ENCODE data around the gene PLN. TPM values are rescaled to one million over a fixed set of nuclear protein-coding genes. Genes with fewer than 3 reads are reported as not detected.

The PLN gene
- total and polyA plus RNA-seq, 7 donors = 2.3 to 454 (median 294) TPM

DNA sequence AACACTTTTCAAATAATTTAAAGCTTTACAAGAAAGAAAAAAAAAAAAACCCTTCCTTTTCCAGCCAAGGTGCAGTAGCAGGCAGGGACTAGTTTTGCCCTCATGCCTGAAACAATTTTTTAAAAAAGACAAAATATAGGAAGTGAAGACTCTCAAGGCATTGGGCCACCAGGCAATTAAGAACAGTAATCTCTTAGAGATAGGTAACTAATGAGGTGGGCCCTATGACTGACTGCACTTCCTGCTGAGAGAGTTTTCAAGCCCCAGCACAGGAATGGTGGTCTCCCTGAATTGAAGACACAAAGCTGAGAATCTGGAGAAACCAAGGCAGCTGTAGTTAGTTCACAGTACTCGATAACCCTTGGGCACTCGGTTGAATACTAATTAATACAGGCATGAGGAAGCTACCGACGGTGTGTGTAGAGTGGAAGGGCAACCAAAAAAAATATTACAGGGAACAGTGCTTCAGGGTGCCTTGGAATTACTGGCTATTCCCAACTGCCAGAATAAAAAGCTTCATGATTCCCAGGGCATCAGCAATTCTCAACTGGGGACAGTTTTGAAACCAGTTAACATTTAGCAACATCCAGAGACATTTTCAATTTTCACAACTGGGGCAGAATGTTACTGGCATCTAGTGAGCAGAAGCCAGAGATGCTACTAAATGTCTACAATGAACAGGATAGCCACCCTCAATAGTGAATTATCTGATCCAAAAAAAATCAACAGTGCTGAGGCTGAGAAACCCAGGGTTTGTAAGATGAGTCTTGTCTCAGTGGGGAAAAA is 36.0 kb upstream of the PLN start:
- 92 to 93% methylated on average over 4 of the region's 4 CpGs for WGBS, 2 donors
- Histone ChIP-seq H3K27me3 (no peaks in the 10 kb centered on the region), H3K4me1 (peaks cover 0 to 13% (median 5%) of the 10 kb centered on the region in 4 donors), H3K27ac (no peak overlapping the region), H3K36me3 (no peaks in the 10 kb centered on the region), H3K9me3 (no peaks in the 10 kb centered on the region), H3K4me3 (no peak overlapping the region)
- no peak for DNase-seq
- intact Hi-C loops (cut with DNase I) = no loop called here
- no peak for TF ChIP-seq POLR2A (IDR thresholded peaks at IDR 0.05)
- TF ChIP-seq EP300 (IDR thresholded peaks at IDR 0.05) = no peak
- TF ChIP-seq POLR2AphosphoS5 (IDR thresholded peaks at IDR 0.05) = no peak
- TF ChIP-seq, protein P1, sequence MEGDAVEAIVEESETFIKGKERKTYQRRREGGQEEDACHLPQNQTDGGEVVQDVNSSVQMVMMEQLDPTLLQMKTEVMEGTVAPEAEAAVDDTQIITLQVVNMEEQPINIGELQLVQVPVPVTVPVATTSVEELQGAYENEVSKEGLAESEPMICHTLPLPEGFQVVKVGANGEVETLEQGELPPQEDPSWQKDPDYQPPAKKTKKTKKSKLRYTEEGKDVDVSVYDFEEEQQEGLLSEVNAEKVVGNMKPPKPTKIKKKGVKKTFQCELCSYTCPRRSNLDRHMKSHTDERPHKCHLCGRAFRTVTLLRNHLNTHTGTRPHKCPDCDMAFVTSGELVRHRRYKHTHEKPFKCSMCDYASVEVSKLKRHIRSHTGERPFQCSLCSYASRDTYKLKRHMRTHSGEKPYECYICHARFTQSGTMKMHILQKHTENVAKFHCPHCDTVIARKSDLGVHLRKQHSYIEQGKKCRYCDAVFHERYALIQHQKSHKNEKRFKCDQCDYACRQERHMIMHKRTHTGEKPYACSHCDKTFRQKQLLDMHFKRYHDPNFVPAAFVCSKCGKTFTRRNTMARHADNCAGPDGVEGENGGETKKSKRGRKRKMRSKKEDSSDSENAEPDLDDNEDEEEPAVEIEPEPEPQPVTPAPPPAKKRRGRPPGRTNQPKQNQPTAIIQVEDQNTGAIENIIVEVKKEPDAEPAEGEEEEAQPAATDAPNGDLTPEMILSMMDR (IDR thresholded peaks at IDR 0.05) = no peak

DNA sequence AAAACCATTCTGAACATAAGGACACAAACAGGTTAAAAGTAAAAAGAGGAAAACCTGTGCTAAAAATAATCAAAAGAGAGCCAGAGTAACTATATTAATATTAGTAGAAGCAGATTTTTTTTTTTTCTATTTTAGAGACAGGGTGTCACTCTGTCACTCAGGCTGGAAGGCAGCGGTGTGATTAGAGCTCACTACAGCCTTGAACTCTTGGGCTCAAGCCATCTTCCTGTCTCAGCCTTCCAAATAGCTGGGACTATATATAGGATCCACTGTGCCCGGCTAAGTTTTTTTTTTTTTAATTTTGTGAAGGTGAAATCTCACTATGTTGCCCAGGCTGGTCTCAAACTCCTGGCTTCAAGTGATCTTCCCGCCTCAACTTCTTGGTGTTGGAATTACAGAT is 33.4 kb upstream of the PLN start:
- H3K4me1 ChIP-seq = peaks cover 0 to 13% (median 5%) of the 10 kb centered on the region in 4 donors
- H3K9me3 ChIP-seq = no peaks in the 10 kb centered on the region
- H3K36me3 ChIP-seq = no peaks in the 10 kb centered on the region
- DNase-seq = no peak
- H3K27me3 ChIP-seq = no peaks in the 10 kb centered on the region
- H3K4me3 ChIP-seq = no peak overlapping the region
- TF ChIP-seq POLR2AphosphoS5 (IDR thresholded peaks at IDR 0.05) (no peak), POLR2A (IDR thresholded peaks at IDR 0.05) (no peak), EP300 (IDR thresholded peaks at IDR 0.05) (no peak)
- TF ChIP-seq, protein P1 (IDR thresholded peaks at IDR 0.05) = no peak
- intact Hi-C loops (cut with DNase I) = no loop called here
- WGBS, 2 donors = 90 to 94% methylated on average over 3 of the region's 3 CpGs
- H3K27ac ChIP-seq = no peak overlapping the region

DNA sequence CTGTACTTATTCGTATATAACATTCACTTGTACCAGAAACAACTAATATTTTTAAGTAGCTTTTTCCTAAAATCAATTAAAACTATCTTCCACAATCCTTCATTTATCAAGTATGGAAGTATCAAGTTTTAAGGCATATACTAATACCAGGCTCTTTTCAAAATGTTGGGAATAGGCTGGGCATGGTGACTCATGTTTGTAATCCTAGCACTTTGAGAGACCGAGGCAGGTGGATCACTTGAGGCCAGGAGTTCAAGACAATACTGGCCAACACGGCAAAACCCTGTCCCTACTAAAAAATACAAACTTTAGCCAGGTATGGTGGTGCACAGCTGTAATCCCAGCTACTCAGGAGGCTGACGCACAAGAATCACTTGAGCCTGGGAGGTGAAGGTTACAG is 25.7 kb upstream of the PLN start:
- no peak for DNase-seq
- intact Hi-C loops (cut with DNase I) = no loop called here
- Histone ChIP-seq H3K4me1 (peaks cover 0 to 30% (median 21%) of the 10 kb centered on the region in 4 donors), H3K27ac (no peak overlapping the region), H3K27me3 (no peaks in the 10 kb centered on the region), H3K9me3 (no peaks in the 10 kb centered on the region), H3K4me3 (no peak overlapping the region), H3K36me3 (no peaks in the 10 kb centered on the region)
- TF ChIP-seq POLR2A (IDR thresholded peaks at IDR 0.05) (no peak), EP300 (IDR thresholded peaks at IDR 0.05) (no peak), POLR2AphosphoS5 (IDR thresholded peaks at IDR 0.05) (no peak)
- TF ChIP-seq, protein P1 (IDR thresholded peaks at IDR 0.05) = no peak
- 95 to 96% methylated on average over 4 of the region's 4 CpGs for WGBS, 2 donors

DNA sequence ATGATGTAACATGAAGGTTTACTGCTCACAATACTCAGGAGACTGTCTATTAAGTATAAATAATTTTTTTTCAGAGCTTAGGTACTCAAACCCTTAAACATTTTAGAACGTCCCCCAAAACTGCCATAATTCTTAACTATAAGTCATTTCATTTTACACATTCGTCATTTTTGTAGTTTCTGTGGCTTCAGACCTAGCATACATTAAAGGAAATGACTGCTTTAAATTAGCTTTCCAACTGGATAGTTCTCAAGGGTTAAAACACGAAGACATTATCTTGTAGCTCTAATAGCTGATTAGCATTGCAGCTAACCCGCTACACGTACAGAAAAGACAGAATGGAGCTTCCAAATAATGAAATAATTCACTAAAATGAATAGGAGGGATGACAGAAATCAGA is 24.9 kb upstream of the PLN start:
- H3K36me3 ChIP-seq = no peaks in the 10 kb centered on the region
- no peak for DNase-seq
- TF ChIP-seq POLR2A (IDR thresholded peaks at IDR 0.05) (no peak), POLR2AphosphoS5 (IDR thresholded peaks at IDR 0.05) (no peak), EP300 (IDR thresholded peaks at IDR 0.05) (no peak)
- TF ChIP-seq, protein P1 (IDR thresholded peaks at IDR 0.05) = no peak
- H3K9me3 ChIP-seq = no peaks in the 10 kb centered on the region
- intact Hi-C loops (cut with DNase I) = no loop called here
- WGBS, 2 donors = 85 to 87% methylated on average over 5 of the region's 5 CpGs
- H3K27me3 ChIP-seq = no peaks in the 10 kb centered on the region
- no peak overlapping the region for H3K4me3 ChIP-seq
- H3K27ac ChIP-seq = no peak overlapping the region
- H3K4me1 ChIP-seq = peaks cover 0 to 37% (median 27%) of the 10 kb centered on the region in 4 donors

Data from sigmoid colon (tissue), 7 donors.